HepG2 (cell line): ENCODE results near the gene NOTUM. TPM values are rescaled to one million over a fixed set of nuclear protein-coding genes. Genes with fewer than 3 reads are reported as not detected.

Experiments
- ARNTL ChIP-seq: sonication (generic); formaldehyde crosslinking; IDR thresholded peaks from 2 replicates; pipeline ENCODE4 v1.4.0; 2020; ENCODE audit warnings: mild to moderate bottlenecking, missing genetic modification reagents
- DNMT3B ChIP-seq: conservative IDR thresholded peaks from 2 replicates; pipeline ENCODE4 v1.6.1; 2016; ENCODE audit warnings: missing biosample characterization, control low read depth
- FOXJ3 ChIP-seq: sonication (generic); formaldehyde crosslinking; IDR thresholded peaks from 2 replicates; pipeline ENCODE4 v1.4.0; 2020; ENCODE audit warnings: missing genetic modification reagents, mild to moderate bottlenecking, borderline replicate concordance
- MTF1 ChIP-seq: sonication (generic); formaldehyde crosslinking; IDR thresholded peaks from 2 replicates; pipeline ENCODE4 v1.5.0; 2020; ENCODE audit warnings: missing genetic modification reagents
- NFIB ChIP-seq: sonication (generic); formaldehyde crosslinking; IDR thresholded peaks from 2 replicates; pipeline ENCODE4 v1.9.0; 2021; ENCODE audit warnings: missing genetic modification reagents, mild to moderate bottlenecking, borderline replicate concordance
- PAX8 ChIP-seq: sonication (generic); formaldehyde crosslinking; IDR thresholded peaks from 2 replicates; pipeline ENCODE4 v1.8.0; 2022; ENCODE audit warnings: mild to moderate bottlenecking, missing genetic modification reagents, borderline replicate concordance
- POLR2G ChIP-seq: fragments of 200-400 bp; formaldehyde crosslinking; IDR thresholded peaks from 2 replicates; pipeline ENCODE4 v1.6.1; 2018; ENCODE audit warnings: mild to moderate bottlenecking, low read depth, low read length, moderate library complexity
- SAFB2 ChIP-seq: sonication (generic); formaldehyde crosslinking; IDR thresholded peaks from 2 replicates; pipeline ENCODE4 v1.5.1; 2020; ENCODE audit warnings: missing genetic modification reagents, low read depth, mild to moderate bottlenecking, borderline replicate concordance
- SIN3A ChIP-seq: IDR thresholded peaks from 2 replicates; pipeline ENCODE4 v1.6.1; 2011; ENCODE audit warnings: low read depth, mild to moderate bottlenecking, control low read depth, low read length, borderline replicate concordance
- SP4 ChIP-seq: sonication (generic); formaldehyde crosslinking; IDR thresholded peaks from 2 replicates; pipeline ENCODE4 v1.8.1; 2023; ENCODE audit warnings: mild to moderate bottlenecking, missing genetic modification reagents
- TBX3 ChIP-seq: fragments of 450-650 bp; IDR thresholded peaks from 2 replicates; pipeline ENCODE4 v1.6.1; 2017; ENCODE audit warnings: antibody characterized with exemption, mild to moderate bottlenecking, inconsistent platforms, borderline replicate concordance
- ZMAT3 ChIP-seq: sonication (generic); formaldehyde crosslinking; conservative IDR thresholded peaks from 2 replicates; pipeline ENCODE4 v1.7.0; 2021; ENCODE audit warnings: missing genetic modification reagents
- ZNF263 ChIP-seq: sonication (generic); formaldehyde crosslinking; IDR thresholded peaks from 2 replicates; pipeline ENCODE4 v1.4.0; 2020; ENCODE audit warnings: missing genetic modification reagents
- ZNF326 ChIP-seq: sonication (generic); formaldehyde crosslinking; IDR thresholded peaks from 2 replicates; pipeline ENCODE4 v1.4.0; 2020; ENCODE audit warnings: missing genetic modification reagents, borderline replicate concordance
- ZNF432 ChIP-seq: sonication (generic); formaldehyde crosslinking; IDR thresholded peaks from 2 replicates; pipeline ENCODE4 v1.5.0; 2020; ENCODE audit warnings: missing genetic modification reagents, mild to moderate bottlenecking, borderline replicate concordance
- ZNF615 ChIP-seq: sonication (generic); formaldehyde crosslinking; IDR thresholded peaks from 2 replicates; pipeline ENCODE4 v1.5.0; 2020; ENCODE audit warnings: mild to moderate bottlenecking, missing genetic modification reagents, borderline replicate concordance
- polyA plus RNA-seq, 8 experiments: library from polyadenylated mRNA; depleted of rRNA in 3 of 8; stranded (reverse) in 7 of 8; unstranded in 1 of 8; fragments of >200 nt; fragmentation: Illumina TruSeq in 4 of 8; extraction: Trizol in 4 of 8; gene quantifications; 2 replicates each; pipeline versions ENCODE4 v1.2.1 to v1.2.3, GENCODE V29; 2011 to 2016; ENCODE audit warnings: low read depth in 4 of 8, missing spikeins in 1 of 8, mixed read lengths in 1 of 8; ENCODE audit not compliant: insufficient read depth in 1 of 8
- total RNA-seq, 5 experiments: library from RNA; depleted of rRNA; stranded (reverse); fragments of >200 nt; fragmentation: Illumina TruSeq; extraction: Trizol; gene quantifications; 2 replicates each; pipeline ENCODE4 v1.2.3, GENCODE V29; 2016; ENCODE audit warnings: low read depth in 1 of 5
- TF ChIP-seq, protein P1 (sequence below): IDR thresholded peaks from 2 replicates; pipeline ENCODE4 v1.6.1; 2016; ENCODE audit warnings: low read depth
- TF ChIP-seq, protein P2 (sequence below): IDR thresholded peaks from 2 replicates; pipeline ENCODE4 v1.6.1; 2016; ENCODE audit warnings: mild to moderate bottlenecking
- TF ChIP-seq, protein P3 (sequence below): sonication (generic); formaldehyde crosslinking; IDR thresholded peaks from 2 replicates; pipeline ENCODE4 v1.8.1; 2022; ENCODE audit warnings: mild to moderate bottlenecking, missing genetic modification reagents
- TF ChIP-seq, protein P4 (sequence below): sonication (generic); formaldehyde crosslinking; IDR thresholded peaks from 2 replicates; pipeline ENCODE4 v1.5.0; 2020; ENCODE audit warnings: mild to moderate bottlenecking, missing genetic modification reagents, moderate library complexity
- TF ChIP-seq, protein P5 (sequence below): sonication (generic); formaldehyde crosslinking; IDR thresholded peaks from 2 replicates; pipeline ENCODE4 v1.5.0; 2020; ENCODE audit warnings: missing genetic modification reagents

The NOTUM gene
- total and polyA plus RNA-seq, 2 of the 13 experiments (the other 11 are each of a cell fraction or from before 2014, with no cell fraction given), result 150 to 160 TPM

DNA sequence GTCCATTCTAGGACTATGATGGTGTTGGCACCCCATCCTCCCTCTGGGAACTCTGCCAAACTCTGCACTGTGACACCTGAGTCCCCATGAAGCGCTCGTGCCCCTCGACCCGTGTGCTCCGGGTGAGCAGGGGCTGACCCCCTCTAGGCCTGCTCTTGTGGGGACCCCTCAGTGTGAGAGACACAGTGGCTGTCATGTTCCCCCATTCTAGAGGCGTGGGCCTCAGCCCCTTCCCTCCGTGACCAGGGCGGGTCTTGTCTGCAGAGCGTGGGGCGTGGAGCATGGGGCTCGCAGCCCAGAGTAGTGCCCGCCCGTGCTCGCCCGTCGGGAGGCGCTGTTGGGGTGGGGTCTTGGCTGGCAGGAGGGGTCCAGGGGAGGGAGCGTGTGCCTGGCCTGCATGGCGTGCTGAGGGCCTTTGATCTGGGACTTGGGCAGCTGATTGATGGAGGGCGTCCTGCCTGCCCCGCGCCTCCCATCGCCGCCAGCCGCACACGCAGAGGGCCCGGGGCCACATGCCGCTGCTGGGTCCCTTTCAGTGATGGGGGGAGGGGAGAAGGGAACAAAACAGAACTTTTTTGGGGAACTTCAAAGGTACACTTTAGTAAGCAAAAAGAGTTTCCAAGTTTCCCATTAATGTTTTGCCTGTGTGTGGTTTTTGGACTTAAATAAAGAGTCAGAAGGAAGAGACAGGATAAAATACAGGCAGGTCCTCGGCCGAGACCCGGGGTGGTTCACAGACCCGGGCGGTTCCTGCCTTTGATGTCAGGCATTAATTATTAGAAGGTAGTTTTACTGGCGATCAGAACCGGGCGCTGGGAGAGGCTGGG is 39.2 kb upstream of the NOTUM start (continued):
- TF ChIP-seq SAFB2 (CRISPR knock-in tag) (no peak), ZNF326 (CRISPR knock-in tag) (peak; percentile 81; the same call in 1 of the 2 replicates), SP4 (0 out of 2 replicates have a peak, but pooled peaks have one; percentile 41), ZMAT3 (CRISPR knock-in tag) (peak; percentile 79), PAX8 (no peak; the same call in 1 of the 2 replicates), ZNF432 (no peak; the same call in 1 of the 2 replicates), DNMT3B (peak; percentile 56; the same call in 1 of the 2 replicates), NFIB (CRISPR knock-in tag) (no peak), TBX3 (peak; percentile 54), ZNF615 (CRISPR knock-in tag) (peak; percentile 45; the same call in 1 of the 2 replicates), ZNF263 (peak; percentile 9; the same call in 1 of the 2 replicates), SIN3A (no peak; the same call in 1 of the 2 replicates), FOXJ3 (no peak), ARNTL (CRISPR knock-in tag) (no peak; the same call in 1 of the 2 replicates), POLR2G (peak; percentile 69), MTF1 (no peak)
- TF ChIP-seq, protein P1, sequence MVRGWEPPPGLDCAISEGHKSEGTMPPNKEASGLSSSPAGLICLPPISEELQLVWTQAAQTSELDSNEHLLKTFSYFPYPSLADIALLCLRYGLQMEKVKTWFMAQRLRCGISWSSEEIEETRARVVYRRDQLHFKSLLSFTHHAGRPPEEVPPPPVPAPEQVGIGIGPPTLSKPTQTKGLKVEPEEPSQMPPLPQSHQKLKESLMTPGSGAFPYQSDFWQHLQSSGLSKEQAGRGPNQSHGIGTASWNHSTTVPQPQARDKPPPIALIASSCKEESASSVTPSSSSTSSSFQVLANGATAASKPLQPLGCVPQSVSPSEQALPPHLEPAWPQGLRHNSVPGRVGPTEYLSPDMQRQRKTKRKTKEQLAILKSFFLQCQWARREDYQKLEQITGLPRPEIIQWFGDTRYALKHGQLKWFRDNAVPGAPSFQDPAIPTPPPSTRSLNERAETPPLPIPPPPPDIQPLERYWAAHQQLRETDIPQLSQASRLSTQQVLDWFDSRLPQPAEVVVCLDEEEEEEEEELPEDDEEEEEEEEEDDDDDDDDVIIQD (CRISPR knock-in tag), result no peak; the same call in 1 of the 2 replicates
- TF ChIP-seq, protein P2, sequence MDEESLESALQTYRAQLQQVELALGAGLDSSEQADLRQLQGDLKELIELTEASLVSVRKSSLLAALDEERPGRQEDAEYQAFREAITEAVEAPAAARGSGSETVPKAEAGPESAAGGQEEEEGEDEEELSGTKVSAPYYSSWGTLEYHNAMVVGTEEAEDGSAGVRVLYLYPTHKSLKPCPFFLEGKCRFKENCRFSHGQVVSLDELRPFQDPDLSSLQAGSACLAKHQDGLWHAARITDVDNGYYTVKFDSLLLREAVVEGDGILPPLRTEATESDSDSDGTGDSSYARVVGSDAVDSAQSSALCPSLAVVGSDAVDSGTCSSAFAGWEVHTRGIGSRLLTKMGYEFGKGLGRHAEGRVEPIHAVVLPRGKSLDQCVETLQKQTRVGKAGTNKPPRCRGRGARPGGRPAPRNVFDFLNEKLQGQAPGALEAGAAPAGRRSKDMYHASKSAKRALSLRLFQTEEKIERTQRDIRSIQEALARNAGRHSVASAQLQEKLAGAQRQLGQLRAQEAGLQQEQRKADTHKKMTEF (CRISPR knock-in tag), result no peak
- TF ChIP-seq, protein P3, sequence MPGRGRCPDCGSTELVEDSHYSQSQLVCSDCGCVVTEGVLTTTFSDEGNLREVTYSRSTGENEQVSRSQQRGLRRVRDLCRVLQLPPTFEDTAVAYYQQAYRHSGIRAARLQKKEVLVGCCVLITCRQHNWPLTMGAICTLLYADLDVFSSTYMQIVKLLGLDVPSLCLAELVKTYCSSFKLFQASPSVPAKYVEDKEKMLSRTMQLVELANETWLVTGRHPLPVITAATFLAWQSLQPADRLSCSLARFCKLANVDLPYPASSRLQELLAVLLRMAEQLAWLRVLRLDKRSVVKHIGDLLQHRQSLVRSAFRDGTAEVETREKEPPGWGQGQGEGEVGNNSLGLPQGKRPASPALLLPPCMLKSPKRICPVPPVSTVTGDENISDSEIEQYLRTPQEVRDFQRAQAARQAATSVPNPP (CRISPR knock-in tag), result no peak
- TF ChIP-seq, protein P4, sequence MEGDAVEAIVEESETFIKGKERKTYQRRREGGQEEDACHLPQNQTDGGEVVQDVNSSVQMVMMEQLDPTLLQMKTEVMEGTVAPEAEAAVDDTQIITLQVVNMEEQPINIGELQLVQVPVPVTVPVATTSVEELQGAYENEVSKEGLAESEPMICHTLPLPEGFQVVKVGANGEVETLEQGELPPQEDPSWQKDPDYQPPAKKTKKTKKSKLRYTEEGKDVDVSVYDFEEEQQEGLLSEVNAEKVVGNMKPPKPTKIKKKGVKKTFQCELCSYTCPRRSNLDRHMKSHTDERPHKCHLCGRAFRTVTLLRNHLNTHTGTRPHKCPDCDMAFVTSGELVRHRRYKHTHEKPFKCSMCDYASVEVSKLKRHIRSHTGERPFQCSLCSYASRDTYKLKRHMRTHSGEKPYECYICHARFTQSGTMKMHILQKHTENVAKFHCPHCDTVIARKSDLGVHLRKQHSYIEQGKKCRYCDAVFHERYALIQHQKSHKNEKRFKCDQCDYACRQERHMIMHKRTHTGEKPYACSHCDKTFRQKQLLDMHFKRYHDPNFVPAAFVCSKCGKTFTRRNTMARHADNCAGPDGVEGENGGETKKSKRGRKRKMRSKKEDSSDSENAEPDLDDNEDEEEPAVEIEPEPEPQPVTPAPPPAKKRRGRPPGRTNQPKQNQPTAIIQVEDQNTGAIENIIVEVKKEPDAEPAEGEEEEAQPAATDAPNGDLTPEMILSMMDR (CRISPR knock-in tag), result peak; percentile 89
- TF ChIP-seq, protein P5, sequence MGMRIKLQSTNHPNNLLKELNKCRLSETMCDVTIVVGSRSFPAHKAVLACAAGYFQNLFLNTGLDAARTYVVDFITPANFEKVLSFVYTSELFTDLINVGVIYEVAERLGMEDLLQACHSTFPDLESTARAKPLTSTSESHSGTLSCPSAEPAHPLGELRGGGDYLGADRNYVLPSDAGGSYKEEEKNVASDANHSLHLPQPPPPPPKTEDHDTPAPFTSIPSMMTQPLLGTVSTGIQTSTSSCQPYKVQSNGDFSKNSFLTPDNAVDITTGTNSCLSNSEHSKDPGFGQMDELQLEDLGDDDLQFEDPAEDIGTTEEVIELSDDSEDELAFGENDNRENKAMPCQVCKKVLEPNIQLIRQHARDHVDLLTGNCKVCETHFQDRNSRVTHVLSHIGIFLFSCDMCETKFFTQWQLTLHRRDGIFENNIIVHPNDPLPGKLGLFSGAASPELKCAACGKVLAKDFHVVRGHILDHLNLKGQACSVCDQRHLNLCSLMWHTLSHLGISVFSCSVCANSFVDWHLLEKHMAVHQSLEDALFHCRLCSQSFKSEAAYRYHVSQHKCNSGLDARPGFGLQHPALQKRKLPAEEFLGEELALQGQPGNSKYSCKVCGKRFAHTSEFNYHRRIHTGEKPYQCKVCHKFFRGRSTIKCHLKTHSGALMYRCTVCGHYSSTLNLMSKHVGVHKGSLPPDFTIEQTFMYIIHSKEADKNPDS, result peak; percentile 28; the same call in 1 of the 2 replicates
